ENCODE data around the gene IFTAP. TPM values are rescaled to one million over a fixed set of nuclear protein-coding genes. Genes with fewer than 3 reads are reported as not detected.

The IFTAP gene
- total and polyA plus RNA-seq, 2 of the 13 experiments (the other 11 are each of a cell fraction or from before 2014, with no cell fraction given): 11.3 to 29.4 TPM

GRCh38 chr11:36609383-36609782 lies 15.1 kb downstream of the IFTAP start:
- no peak for FAIRE-seq
- Histone ChIP-seq H3K36me3 (replicated peaks in 1 of 2; ENCODE audit: control insufficient read depth in 1 of 2, insufficient read depth in 2 of 2, low read length in 2 of 2) (no peaks in the 10 kb centered on the region), H3K9me3 (ENCODE audit: low read length) (no peaks in the 10 kb centered on the region), H2AFZ (ENCODE audit: low read length) (no peak overlapping the region), H3K4me1 (ENCODE audit: insufficient read depth, low read length) (no peaks in the 10 kb centered on the region), H3K27me3 (ENCODE audit: control insufficient read depth in 1 of 2, insufficient read depth in 2 of 2, low read length in 2 of 2) (no peaks in the 10 kb centered on the region; a peak in 1 of 5 replicates), H3K4me3 (replicated peaks in 1 of 3; ENCODE audit: insufficient read depth in 1 of 3, low read depth in 2 of 3, low read length in 3 of 3) (no peak overlapping the region), H3K27ac (ENCODE audit: extremely low read length, insufficient read depth, low read length) (no peak overlapping the region), H3K4me2 (ENCODE audit: low read depth, low read length) (no peak overlapping the region), H3K79me2 (ENCODE audit: insufficient read depth, low read length) (no peaks in the 10 kb centered on the region), H4K20me1 (ENCODE audit: insufficient read depth, low read length) (no peaks in the 10 kb centered on the region), H3K9ac (ENCODE audit: insufficient read depth, low read depth, low read length) (no peak overlapping the region)
- ChIA-PET POLR2A (no interaction called here), CTCF (ENCODE audit: low intra/inter-chr PET ratio, low total read pairs) (no interaction called here)
- TF ChIP-seq ZBTB38 (CRISPR knock-in tag; IDR thresholded peaks at IDR 0.05) (no peak), PBX2 (CRISPR knock-in tag; IDR thresholded peaks at IDR 0.05) (no peak), ZNF547 (CRISPR knock-in tag; IDR thresholded peaks at IDR 0.05) (no peak), BCL6 (CRISPR knock-in tag; IDR thresholded peaks at IDR 0.05) (no peak), NCOA2 (CRISPR knock-in tag; IDR thresholded peaks at IDR 0.05) (no peak), SIX4 (CRISPR knock-in tag; IDR thresholded peaks at IDR 0.05) (no peak), ZNF160 (CRISPR knock-in tag; IDR thresholded peaks at IDR 0.05) (no peak), ZIK1 (CRISPR knock-in tag; IDR thresholded peaks at IDR 0.05; ENCODE audit: borderline replicate concordance, low read depth) (no peak), LRRFIP1 (CRISPR knock-in tag; conservative IDR thresholded peaks at IDR 0.05) (no peak)
- no TSS peak for BruUV-seq (replicated peaks)
- WGBS (ENCODE audit: low lambda C conversion rate): 44% methylated on average over 2 of the region's 2 CpGs
- DNase-seq (ENCODE audit: low spot score): no peak
- intact Hi-C loops (cut with micrococcal nuclease; ENCODE audit: unreplicated experiment) (no loop called here), in situ Hi-C loops (cut with HindIII; ENCODE audit: extremely low pct_ligation_motif_present, low pct_unique_long_range_greater_than_20kb) (no loop called here)
- no peak for ATAC-seq

Data from HepG2 (cell line).